NCI-H748 (cell line): ENCODE measurements around the gene FEV.
"Not testable (repeated sequence)": the region's sequence is repeated elsewhere in the genome, so short reads cannot be mapped to it uniquely, and the experiment has no call there.

Source experiments
- DNase-seq: peaks from one replicate; lab custom pipeline; 2025; ENCODE audit not compliant: unreplicated experiment; lab: John Stamatoyannopoulos, UW

The FEV gene

DNA sequence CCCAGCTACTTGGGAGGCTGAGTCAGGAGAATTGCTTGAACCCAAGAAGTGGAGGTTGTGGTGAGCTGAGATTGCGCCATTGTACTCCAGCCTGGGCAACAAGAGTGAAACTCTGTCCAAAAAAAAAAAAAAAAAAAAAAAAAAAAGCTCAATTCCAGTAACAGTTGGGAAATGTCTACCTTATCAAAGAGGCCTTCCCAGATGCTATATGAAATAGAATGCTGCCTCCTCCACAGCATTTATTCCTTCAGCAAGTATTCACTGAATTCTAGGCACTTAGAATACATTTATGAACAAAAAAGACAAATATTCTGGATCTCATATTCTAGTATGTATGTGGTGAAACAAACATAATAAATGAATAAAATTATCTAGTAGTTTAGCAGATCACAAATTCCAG lies 38.4 kb downstream of the FEV start:
- no peak for DNase-seq

DNA sequence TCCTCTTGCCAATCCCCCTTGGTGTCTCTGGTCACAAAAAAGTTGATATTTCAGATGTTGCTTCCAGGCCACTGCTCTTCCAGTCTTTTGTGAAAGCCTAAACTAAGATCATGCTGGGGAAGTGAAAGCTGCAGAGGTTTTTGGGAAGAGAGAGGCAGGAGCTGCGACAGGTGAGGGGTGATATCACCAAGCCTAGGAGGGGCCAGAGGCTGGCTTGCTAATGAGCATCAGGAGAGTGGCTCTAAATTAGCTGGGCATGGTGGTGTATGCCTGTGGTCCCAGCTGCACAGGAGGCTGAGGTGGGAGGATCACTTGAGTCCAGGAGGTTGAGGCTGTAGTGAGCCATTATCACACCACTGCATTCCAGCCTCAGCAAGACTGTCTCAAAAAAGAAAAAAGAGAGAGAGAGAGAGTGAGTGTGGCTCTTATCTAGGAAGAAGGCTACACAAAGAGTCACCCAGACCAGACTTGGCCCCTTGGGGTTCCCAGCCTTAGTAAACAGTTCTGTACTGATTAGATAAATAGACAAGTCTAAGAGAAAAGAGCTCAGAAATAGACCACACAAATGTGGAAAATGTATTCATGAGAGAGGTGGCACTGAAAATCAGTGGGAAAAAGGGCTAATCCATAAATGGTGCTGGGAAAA lies 40.1 kb downstream of the FEV start:
- no peak for DNase-seq

DNA sequence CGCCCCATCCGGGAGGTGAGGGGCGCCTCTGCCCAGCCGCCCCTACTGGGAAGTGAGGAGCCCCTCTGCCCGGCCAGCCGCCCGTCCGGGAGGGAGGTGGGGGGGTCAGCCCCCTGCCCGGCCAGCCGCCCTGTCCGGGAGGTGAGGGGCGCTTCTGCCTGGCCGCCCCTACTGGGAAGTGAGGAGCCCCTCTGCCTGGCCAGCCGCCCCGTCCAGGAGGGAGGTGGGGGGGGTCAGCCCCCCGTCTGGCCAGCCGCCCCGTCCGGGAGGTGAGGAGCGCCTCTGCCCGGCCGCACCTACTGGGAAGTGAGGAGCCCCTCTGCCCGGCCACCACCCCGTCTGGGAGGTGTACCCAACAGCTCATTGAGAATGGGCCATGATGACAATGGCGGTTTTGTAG lies 53.2 kb downstream of the FEV start:
- DNase-seq, result not testable (repeated sequence)
